GM12864 (cell line): ENCODE results near the gene MAGI1.

Experiments
- DNase-seq: peaks from one replicate; pipeline ENCODE4 v3.0.0-alpha.2; 2011; ENCODE audit warnings: low read depth
- H3K4me3 ChIP-seq: 2 replicates; pipeline ENCODE4 v1.5.1; 2011; ENCODE audit warnings: mild to moderate bottlenecking, low read depth, low read length, control low read depth
- CTCF ChIP-seq: IDR thresholded peaks from 2 replicates; pipeline ENCODE4 v1.5.1; 2011; ENCODE audit warnings: low read depth, mild to moderate bottlenecking, moderate library complexity, low read length, control low read depth, inconsistent platforms; ENCODE audit errors: missing control alignments

Gene MAGI1

DNA sequence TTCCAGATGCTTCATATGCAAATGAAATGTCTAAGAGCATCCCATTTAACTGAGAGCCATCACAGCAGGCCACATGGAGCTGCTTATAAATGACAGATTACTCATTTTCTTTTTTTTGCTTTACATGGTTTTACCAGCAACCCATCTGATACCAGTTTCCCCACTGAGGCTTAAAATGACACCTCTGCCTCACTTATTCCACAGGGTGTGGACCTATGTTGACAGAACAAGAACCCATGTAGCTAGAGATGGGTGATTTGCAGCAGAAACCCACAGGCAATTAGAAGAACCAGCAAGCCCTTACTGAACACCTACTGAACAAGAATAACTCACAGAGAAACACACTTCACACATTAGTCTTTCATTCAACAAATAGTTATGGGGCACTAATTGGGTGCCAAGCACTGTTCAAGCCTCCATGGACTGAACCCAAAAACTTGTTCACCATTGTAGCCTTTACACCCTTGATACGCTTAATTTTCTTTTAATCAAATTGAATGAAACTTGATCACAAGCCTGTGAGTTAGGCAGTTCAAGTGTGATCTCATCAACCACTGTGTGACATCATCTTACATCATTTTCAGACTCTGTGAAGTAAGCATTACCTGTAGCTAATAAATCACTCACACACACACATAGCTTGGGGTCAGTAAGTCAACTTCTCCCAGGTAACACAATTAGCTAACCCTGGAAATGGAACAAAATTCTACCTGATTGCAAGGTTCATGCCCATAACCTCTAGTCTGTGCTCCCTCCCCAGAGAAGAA lies 45.4 kb downstream of the MAGI1 start:
- no peak overlapping the region for H3K4me3 ChIP-seq
- no peak for TF ChIP-seq CTCF
- DNase-seq: no peak

DNA sequence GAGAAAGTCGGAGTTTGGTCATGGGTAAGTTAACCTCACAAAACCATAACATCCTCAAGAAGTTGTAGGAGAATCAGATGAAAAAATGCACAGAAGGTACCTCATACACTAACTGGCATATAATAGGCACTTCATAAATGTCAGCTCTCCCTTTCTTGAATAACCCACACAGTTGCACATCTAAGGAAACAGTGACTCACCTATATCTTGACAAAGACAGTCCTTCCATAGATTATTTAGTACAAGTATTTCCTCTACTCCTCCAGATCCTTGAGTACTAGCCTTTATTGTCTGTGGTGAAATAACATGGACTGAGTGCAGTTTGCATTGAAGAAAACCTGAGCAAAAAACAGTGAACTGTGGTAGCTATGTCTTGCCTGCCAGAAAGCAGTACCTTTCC lies 46.6 kb downstream of the MAGI1 start:
- no peak overlapping the region for H3K4me3 ChIP-seq
- no peak for TF ChIP-seq CTCF
- no peak for DNase-seq

- H3K4me3 ChIP-seq: no peak overlapping the region
- no peak for DNase-seq
- no peak for TF ChIP-seq CTCF
Observed at GRCh38 chr3:65988411-65989180, 50.1 kb downstream of the MAGI1 start.

- no peak overlapping the region for H3K4me3 ChIP-seq
- no peak for TF ChIP-seq CTCF
- no peak for DNase-seq
Observed at GRCh38 chr3:65986285-65986684, 52.4 kb downstream of the MAGI1 start.

DNA sequence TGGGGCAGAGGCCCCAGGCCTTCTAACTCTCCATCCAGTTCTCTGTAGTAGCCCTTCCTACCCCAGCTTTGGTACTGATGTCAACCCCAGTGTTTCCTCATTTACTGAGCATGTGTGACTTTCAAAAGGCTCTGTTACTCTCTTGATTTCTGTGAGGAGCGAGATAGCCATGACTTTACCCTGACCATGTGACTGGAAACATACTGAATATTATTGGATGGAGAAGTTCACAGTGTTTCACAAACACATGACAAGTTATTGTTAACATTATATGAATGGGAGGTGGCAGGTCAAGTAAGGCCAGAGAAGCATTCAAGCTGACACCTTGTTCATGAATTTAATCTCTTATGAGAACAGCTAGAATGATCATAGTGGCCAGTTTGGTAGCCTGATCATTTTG lies 53.7 kb downstream of the MAGI1 start:
- no peak for TF ChIP-seq CTCF
- H3K4me3 ChIP-seq: no peak overlapping the region
- DNase-seq: no peak

GRCh38 chr3:65983100-65983499 lies 55.6 kb downstream of the MAGI1 start:
- no peak for DNase-seq
- no peak for TF ChIP-seq CTCF
- no peak overlapping the region for H3K4me3 ChIP-seq
